Measurements from ENCODE around the gene SLC35B1. TPM values are rescaled to one million over a fixed set of nuclear protein-coding genes. Genes with fewer than 3 reads are reported as not detected.

The SLC35B1 gene
- total RNA-seq, 1 experiment from 2014 or later, result 44.7 TPM

DNA sequence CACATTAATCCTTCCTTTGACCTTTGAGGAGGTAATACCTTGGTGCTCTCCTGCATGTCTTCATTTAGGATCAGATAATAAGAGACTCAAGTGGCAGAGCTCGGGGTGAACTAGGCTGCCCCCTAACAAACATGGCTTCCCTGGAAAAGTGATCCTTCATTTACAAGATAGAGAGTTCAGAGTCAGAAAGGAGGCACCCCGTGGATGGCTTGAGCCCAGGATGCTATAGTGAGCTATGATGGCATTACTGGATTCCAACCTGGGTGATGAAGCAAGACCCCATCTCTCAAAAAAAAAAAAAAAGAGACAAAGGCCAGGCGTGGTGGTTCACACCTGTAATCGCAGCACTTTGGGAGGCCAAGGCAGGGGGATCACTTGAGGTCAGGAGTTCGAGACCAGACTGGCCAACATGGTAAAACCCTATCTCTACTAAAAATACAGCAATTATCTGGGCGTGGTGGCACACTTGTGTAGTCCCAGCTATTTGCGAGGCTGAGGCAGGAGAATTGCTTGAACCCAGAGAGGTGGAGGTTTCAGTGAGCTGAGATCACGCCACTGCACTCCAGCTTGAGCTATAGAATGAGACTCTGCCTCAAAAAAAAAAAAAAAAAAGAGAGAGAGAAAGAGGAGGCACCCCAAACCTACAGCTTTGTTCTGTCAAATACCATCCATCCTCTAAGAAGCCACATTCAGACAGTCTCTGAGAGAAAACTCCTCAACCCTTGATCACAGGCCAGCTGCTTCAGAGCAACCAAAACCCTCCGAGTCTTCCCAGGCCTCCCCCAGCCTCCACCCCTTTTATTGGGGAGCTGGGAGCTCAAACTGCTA, 48.8 kb upstream of the SLC35B1 start:
- Histone ChIP-seq H3K27me3 (ENCODE audit: insufficient read depth, low read depth) (no peaks in the 10 kb centered on the region), H3K4me3 (no peak overlapping the region), H3F3A (ENCODE audit: insufficient read depth, low read depth) (no peaks in the 10 kb centered on the region), H3K9me3 (ENCODE audit: insufficient read depth, low read depth) (no peaks in the 10 kb centered on the region), H3K9me2 (ENCODE audit: insufficient read depth) (no peaks in the 10 kb centered on the region), H3K79me2 (ENCODE audit: low read depth) (no peaks in the 10 kb centered on the region), H3K36me3 (ENCODE audit: low read depth) (no peaks in the 10 kb centered on the region), H3K4me1 (replicated peaks; ENCODE audit: insufficient read depth) (no peaks in the 10 kb centered on the region), H3K27ac (no peak overlapping the region), H2AFZ (no peak overlapping the region), H3K4me2 (no peak overlapping the region), H4K20me1 (ENCODE audit: insufficient read depth) (no peaks in the 10 kb centered on the region)
- no peak for TF ChIP-seq EZH2 (IDR thresholded peaks at IDR 0.05; ENCODE audit: low read depth)
- TF ChIP-seq, protein P1, sequence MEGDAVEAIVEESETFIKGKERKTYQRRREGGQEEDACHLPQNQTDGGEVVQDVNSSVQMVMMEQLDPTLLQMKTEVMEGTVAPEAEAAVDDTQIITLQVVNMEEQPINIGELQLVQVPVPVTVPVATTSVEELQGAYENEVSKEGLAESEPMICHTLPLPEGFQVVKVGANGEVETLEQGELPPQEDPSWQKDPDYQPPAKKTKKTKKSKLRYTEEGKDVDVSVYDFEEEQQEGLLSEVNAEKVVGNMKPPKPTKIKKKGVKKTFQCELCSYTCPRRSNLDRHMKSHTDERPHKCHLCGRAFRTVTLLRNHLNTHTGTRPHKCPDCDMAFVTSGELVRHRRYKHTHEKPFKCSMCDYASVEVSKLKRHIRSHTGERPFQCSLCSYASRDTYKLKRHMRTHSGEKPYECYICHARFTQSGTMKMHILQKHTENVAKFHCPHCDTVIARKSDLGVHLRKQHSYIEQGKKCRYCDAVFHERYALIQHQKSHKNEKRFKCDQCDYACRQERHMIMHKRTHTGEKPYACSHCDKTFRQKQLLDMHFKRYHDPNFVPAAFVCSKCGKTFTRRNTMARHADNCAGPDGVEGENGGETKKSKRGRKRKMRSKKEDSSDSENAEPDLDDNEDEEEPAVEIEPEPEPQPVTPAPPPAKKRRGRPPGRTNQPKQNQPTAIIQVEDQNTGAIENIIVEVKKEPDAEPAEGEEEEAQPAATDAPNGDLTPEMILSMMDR (conservative IDR thresholded peaks at IDR 0.05), result no peak
- intact Hi-C loops (cut with micrococcal nuclease; ENCODE audit: unreplicated experiment), result no loop called here
- POLR2A ChIA-PET (ENCODE audit: unreplicated experiment), result no interaction called here
- DNase-seq, result no peak
- CTCF ChIA-PET, result interaction anchor here (0.6 to 1.1 kb wide), 3 partner anchors 129 to 965 kb away, joined by 5 to 13 read pairs (median 11); no protein-coding TSS in a partner anchor
- no TSS peak for BruUV-seq (replicated peaks)

DNA sequence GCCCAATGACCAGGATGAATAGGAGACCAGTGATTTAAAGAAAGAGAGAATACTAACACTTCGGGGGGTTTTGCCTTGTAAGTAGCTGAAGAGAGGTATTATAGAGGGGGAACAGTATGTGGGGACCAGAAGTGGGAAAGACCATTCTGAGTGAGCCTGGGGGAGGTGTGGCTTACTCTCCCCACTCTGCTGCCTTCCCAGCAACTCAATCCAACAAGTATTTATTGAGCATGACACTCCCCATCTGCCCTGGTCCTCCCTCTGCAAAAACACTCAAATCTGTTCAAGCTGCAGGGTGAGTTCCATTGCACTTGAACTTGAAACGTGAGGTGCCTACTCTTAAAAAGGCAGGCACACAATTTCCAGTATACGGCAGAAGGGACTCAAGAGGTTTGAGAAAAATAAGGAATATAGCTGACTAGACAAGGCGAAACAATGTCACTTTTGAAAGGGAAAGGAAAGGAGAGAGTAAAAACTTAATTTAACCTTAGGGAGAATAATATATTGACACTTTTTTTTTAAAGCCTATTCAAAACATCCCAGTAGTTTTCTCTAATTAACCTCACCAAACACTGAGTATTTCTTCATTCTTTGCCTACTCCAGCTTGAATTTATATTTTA, 48.0 kb upstream of the SLC35B1 start:
- Histone ChIP-seq H3K27ac (no peak overlapping the region), H3K9me3 (ENCODE audit: insufficient read depth, low read depth) (no peaks in the 10 kb centered on the region), H3K4me1 (replicated peaks; ENCODE audit: insufficient read depth) (no peaks in the 10 kb centered on the region), H3K9me2 (ENCODE audit: insufficient read depth) (no peaks in the 10 kb centered on the region), H3K4me2 (no peak overlapping the region), H3K79me2 (ENCODE audit: low read depth) (no peaks in the 10 kb centered on the region), H2AFZ (no peak overlapping the region), H4K20me1 (ENCODE audit: insufficient read depth) (no peaks in the 10 kb centered on the region), H3K27me3 (ENCODE audit: insufficient read depth, low read depth) (no peaks in the 10 kb centered on the region), H3K4me3 (no peak overlapping the region), H3K36me3 (ENCODE audit: low read depth) (no peaks in the 10 kb centered on the region), H3F3A (ENCODE audit: insufficient read depth, low read depth) (no peaks in the 10 kb centered on the region)
- no peak for DNase-seq
- no peak for TF ChIP-seq EZH2 (IDR thresholded peaks at IDR 0.05; ENCODE audit: low read depth)
- TF ChIP-seq, protein P1 (conservative IDR thresholded peaks at IDR 0.05), result no peak
- CTCF ChIA-PET, result interaction anchor here (0.6 to 1.1 kb wide), 2 partner anchors 130 to 345 kb away, joined by 5 to 11 read pairs; no protein-coding TSS in a partner anchor
- intact Hi-C loops (cut with micrococcal nuclease; ENCODE audit: unreplicated experiment), result no loop called here
- BruUV-seq (replicated peaks), result no TSS peak
- POLR2A ChIA-PET (ENCODE audit: unreplicated experiment), result no interaction called here

DNA sequence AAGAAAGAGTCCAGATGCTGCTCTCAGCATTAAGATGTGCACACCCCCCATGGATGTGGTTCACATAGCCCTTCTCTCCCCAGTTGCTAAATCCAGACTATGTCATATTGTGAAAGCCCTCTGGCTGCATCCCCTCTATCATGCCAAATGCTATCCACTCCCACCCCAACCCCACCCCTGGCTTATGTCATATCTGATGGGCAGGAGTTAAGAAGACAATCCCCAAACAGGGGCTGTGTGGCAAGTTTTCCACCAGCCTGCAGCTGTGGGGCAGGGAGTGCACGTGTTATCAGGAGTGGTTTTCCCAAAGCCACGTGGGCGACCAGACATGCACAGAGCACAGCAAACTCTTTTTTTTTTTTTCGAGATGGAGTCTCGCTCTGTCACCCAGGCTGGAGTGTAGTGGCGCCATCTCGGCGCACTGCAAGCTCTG, 46.2 kb upstream of the SLC35B1 start:
- TF ChIP-seq, protein P1 (conservative IDR thresholded peaks at IDR 0.05), result no peak
- TF ChIP-seq EZH2 (IDR thresholded peaks at IDR 0.05; ENCODE audit: low read depth), result no peak
- H3K9me2 ChIP-seq (ENCODE audit: insufficient read depth), result no peaks in the 10 kb centered on the region
- H4K20me1 ChIP-seq (ENCODE audit: insufficient read depth), result no peaks in the 10 kb centered on the region
- no peaks in the 10 kb centered on the region for H3K27me3 ChIP-seq (ENCODE audit: insufficient read depth, low read depth)
- no peak overlapping the region for H3K4me3 ChIP-seq
- H3K27ac ChIP-seq, result no peak overlapping the region
- H3K79me2 ChIP-seq (ENCODE audit: low read depth), result no peaks in the 10 kb centered on the region
- BruUV-seq (replicated peaks), result no TSS peak
- DNase-seq, result no peak
- intact Hi-C loops (cut with micrococcal nuclease; ENCODE audit: unreplicated experiment), result no loop called here
- ChIA-PET POLR2A (ENCODE audit: unreplicated experiment) (no interaction called here), CTCF (no interaction called here)
- no peak overlapping the region for H3K4me2 ChIP-seq
- H3F3A ChIP-seq (ENCODE audit: insufficient read depth, low read depth), result no peaks in the 10 kb centered on the region
- H2AFZ ChIP-seq, result no peak overlapping the region
- H3K36me3 ChIP-seq (ENCODE audit: low read depth), result no peaks in the 10 kb centered on the region
- H3K9me3 ChIP-seq (ENCODE audit: insufficient read depth, low read depth), result no peaks in the 10 kb centered on the region
- no peaks in the 10 kb centered on the region for H3K4me1 ChIP-seq (replicated peaks; ENCODE audit: insufficient read depth)
